ENCODE results near the gene LRCH3.

GRCh38 chr3:197908957-197909701 lies 118.1 kb downstream of the LRCH3 start:
- TF ChIP-seq CTCF (IDR thresholded peaks at IDR 0.05) (no peak), POLR2AphosphoS5 (IDR thresholded peaks at IDR 0.05) (no peak), POLR2A (IDR thresholded peaks at IDR 0.05) (no peak), EP300 (IDR thresholded peaks at IDR 0.05) (no peak)
